ENCODE measurements around the gene ADAM10. TPM values are rescaled to one million over a fixed set of nuclear protein-coding genes. Genes with fewer than 3 reads are reported as not detected.
"Not testable (repeated sequence)": the region's sequence is repeated elsewhere in the genome, so short reads cannot be mapped to it uniquely, and the experiment has no call there.

The ADAM10 gene
- polyA plus RNA-seq (ENCODE audit: insufficient read length in 3 of 3): 100 to 1,000 TPM; 240 to 277 (median 243) TPM
- long read RNA-seq, donor 1, full-length matches to known transcripts: 6 of 15 reads
- long read RNA-seq, donor 1, partial matches to known transcripts: 9 of 15 reads
- long read RNA-seq, donor 1, other reads (novel, unspliced or antisense): 0 of 15 reads
- long read RNA-seq, donor 2, full-length matches to known transcripts: 7 of 17 reads
- long read RNA-seq, donor 2, partial matches to known transcripts: 10 of 17 reads
- long read RNA-seq, donor 2, other reads (novel, unspliced or antisense): 0 of 17 reads
- long read RNA-seq, donor 3, full-length matches to known transcripts: 25 of 35 reads
- long read RNA-seq, donor 3, partial matches to known transcripts: 10 of 35 reads
- long read RNA-seq, donor 3, other reads (novel, unspliced or antisense): 0 of 35 reads
- long read RNA-seq, donor 4, full-length matches to known transcripts: 11 of 18 reads
- long read RNA-seq, donor 4, partial matches to known transcripts: 7 of 18 reads
- long read RNA-seq, donor 4, other reads (novel, unspliced or antisense): 0 of 18 reads
- long read RNA-seq, donor 5: 0 reads
- long read RNA-seq, donor 6, full-length matches to known transcripts: 10 of 16 reads
- long read RNA-seq, donor 6, partial matches to known transcripts: 6 of 16 reads
- long read RNA-seq, donor 6, other reads (novel, unspliced or antisense): 0 of 16 reads
- long read RNA-seq, donor 7, full-length matches to known transcripts: 15 of 33 reads
- long read RNA-seq, donor 7, partial matches to known transcripts: 18 of 33 reads
- long read RNA-seq, donor 7, other reads (novel, unspliced or antisense): 0 of 33 reads
- long read RNA-seq, donor 8: 0 reads
- long read RNA-seq, donor 9, full-length matches to known transcripts: 13 of 22 reads
- long read RNA-seq, donor 9, partial matches to known transcripts: 9 of 22 reads
- long read RNA-seq, donor 9, other reads (novel, unspliced or antisense): 0 of 22 reads
- long read RNA-seq, donor 10, full-length matches to known transcripts: 11 of 22 reads
- long read RNA-seq, donor 10, partial matches to known transcripts: 11 of 22 reads
- long read RNA-seq, donor 10, other reads (novel, unspliced or antisense): 0 of 22 reads
- long read RNA-seq, donor 11, full-length matches to known transcripts: 13 of 13 reads
- long read RNA-seq, donor 11, partial matches to known transcripts: 0 of 13 reads
- long read RNA-seq, donor 11, other reads (novel, unspliced or antisense): 0 of 13 reads
- long read RNA-seq, donor 12, full-length matches to known transcripts: 9 of 14 reads
- long read RNA-seq, donor 12, partial matches to known transcripts: 5 of 14 reads
- long read RNA-seq, donor 12, other reads (novel, unspliced or antisense): 0 of 14 reads
- long read RNA-seq, donor 13: 0 reads
- long read RNA-seq, donor 14, full-length matches to known transcripts: 20 of 20 reads
- long read RNA-seq, donor 14, partial matches to known transcripts: 0 of 20 reads
- long read RNA-seq, donor 14, other reads (novel, unspliced or antisense): 0 of 20 reads
- long read RNA-seq, donor 15, full-length matches to known transcripts: 3 of 14 reads
- long read RNA-seq, donor 15, partial matches to known transcripts: 11 of 14 reads
- long read RNA-seq, donor 15, other reads (novel, unspliced or antisense): 0 of 14 reads
- long read RNA-seq, donor 16, full-length matches to known transcripts: 34 of 74 reads
- long read RNA-seq, donor 16, partial matches to known transcripts: 40 of 74 reads
- long read RNA-seq, donor 16, other reads (novel, unspliced or antisense): 0 of 74 reads

- DNase-seq (ENCODE audit: extremely low read depth in 1 of 11, low read depth in 9 of 11, low spot score in 4 of 11): peak; percentile 96 to 99 (median 97)
Measured at GRCh38 chr15:58749532-58750337, at the start of gene ADAM10. TSS of gene ADAM10 (minus strand) at chr15:58749707. CDS start at chr15:58749534, 173 bp downstream.

GRCh38 chr15:58797505-58797904 is 48.0 kb upstream of the ADAM10 start:
- no peak for DNase-seq (ENCODE audit: extremely low read depth in 1 of 11, low read depth in 9 of 11, low spot score in 4 of 11)

- DNase-seq (ENCODE audit: extremely low read depth in 1 of 11, low read depth in 9 of 11, low spot score in 4 of 11): no peak
Measured at GRCh38 chr15:58795825-58796224, 46.3 kb upstream of the ADAM10 start.

GRCh38 chr15:58793862-58794261 is 44.4 kb upstream of the ADAM10 start:
- DNase-seq (ENCODE audit: extremely low read depth in 1 of 11, low read depth in 9 of 11, low spot score in 4 of 11): peak in 3 of 11 donors; percentile 46 to 61 (median 55)

GRCh38 chr15:58788056-58788710 is 38.7 kb upstream of the ADAM10 start:
- no peak for DNase-seq (ENCODE audit: extremely low read depth in 1 of 11, low read depth in 9 of 11, low spot score in 4 of 11)

GRCh38 chr15:58785355-58785754 is 35.8 kb upstream of the ADAM10 start:
- no peak for DNase-seq (ENCODE audit: extremely low read depth in 1 of 11, low read depth in 9 of 11, low spot score in 4 of 11)

GRCh38 chr15:58779554-58779953 is 30.0 kb upstream of the ADAM10 start:
- no peak for DNase-seq (ENCODE audit: extremely low read depth in 1 of 11, low read depth in 9 of 11, low spot score in 4 of 11)

- DNase-seq (ENCODE audit: extremely low read depth in 1 of 11, low read depth in 9 of 11, low spot score in 4 of 11): no peak
Measured at GRCh38 chr15:58777107-58777506, 27.6 kb upstream of the ADAM10 start.

- no peak for DNase-seq (ENCODE audit: extremely low read depth in 1 of 11, low read depth in 9 of 11, low spot score in 4 of 11)
Measured at GRCh38 chr15:58775402-58775801, 25.9 kb upstream of the ADAM10 start.

GRCh38 chr15:58773024-58773423 is 23.5 kb upstream of the ADAM10 start:
- DNase-seq (ENCODE audit: extremely low read depth in 1 of 11, low read depth in 9 of 11, low spot score in 4 of 11): no peak

- DNase-seq (ENCODE audit: extremely low read depth in 1 of 11, low read depth in 9 of 11, low spot score in 4 of 11): peak in 6 of 11 donors; percentile 27 to 49 (median 38)
Measured at GRCh38 chr15:58771621-58772250, 22.2 kb upstream of the ADAM10 start.

- peak; percentile 96 to 99 (median 99) for DNase-seq (ENCODE audit: extremely low read depth in 1 of 11, low read depth in 9 of 11, low spot score in 4 of 11)
Measured at GRCh38 chr15:58770857-58771620, 21.5 kb upstream of the ADAM10 start, which contains the start of gene MINDY2. TSS of gene MINDY2 (plus strand) at chr15:58771302. CDS start at chr15:58771396, 94 bp downstream.

- peak in 1 of 11 donors; percentile 62 for DNase-seq (ENCODE audit: extremely low read depth in 1 of 11, low read depth in 9 of 11, low spot score in 4 of 11)
Measured at GRCh38 chr15:58770519-58770856, 21.0 kb upstream of the ADAM10 start.

GRCh38 chr15:58768601-58769004 is 19.1 kb upstream of the ADAM10 start:
- DNase-seq (ENCODE audit: extremely low read depth in 1 of 11, low read depth in 9 of 11, low spot score in 4 of 11): not testable (repeated sequence)

- no peak for DNase-seq (ENCODE audit: extremely low read depth in 1 of 11, low read depth in 9 of 11, low spot score in 4 of 11)
Measured at GRCh38 chr15:58766290-58766689, 16.8 kb upstream of the ADAM10 start.

GRCh38 chr15:58764468-58764867 is 15.0 kb upstream of the ADAM10 start:
- DNase-seq (ENCODE audit: extremely low read depth in 1 of 11, low read depth in 9 of 11, low spot score in 4 of 11): no peak
